ENCODE results near the gene BOK.
"Not testable (repeated sequence)": the region's sequence is repeated elsewhere in the genome, so short reads cannot be mapped to it uniquely, and the experiment has no call there.

The BOK gene

DNA sequence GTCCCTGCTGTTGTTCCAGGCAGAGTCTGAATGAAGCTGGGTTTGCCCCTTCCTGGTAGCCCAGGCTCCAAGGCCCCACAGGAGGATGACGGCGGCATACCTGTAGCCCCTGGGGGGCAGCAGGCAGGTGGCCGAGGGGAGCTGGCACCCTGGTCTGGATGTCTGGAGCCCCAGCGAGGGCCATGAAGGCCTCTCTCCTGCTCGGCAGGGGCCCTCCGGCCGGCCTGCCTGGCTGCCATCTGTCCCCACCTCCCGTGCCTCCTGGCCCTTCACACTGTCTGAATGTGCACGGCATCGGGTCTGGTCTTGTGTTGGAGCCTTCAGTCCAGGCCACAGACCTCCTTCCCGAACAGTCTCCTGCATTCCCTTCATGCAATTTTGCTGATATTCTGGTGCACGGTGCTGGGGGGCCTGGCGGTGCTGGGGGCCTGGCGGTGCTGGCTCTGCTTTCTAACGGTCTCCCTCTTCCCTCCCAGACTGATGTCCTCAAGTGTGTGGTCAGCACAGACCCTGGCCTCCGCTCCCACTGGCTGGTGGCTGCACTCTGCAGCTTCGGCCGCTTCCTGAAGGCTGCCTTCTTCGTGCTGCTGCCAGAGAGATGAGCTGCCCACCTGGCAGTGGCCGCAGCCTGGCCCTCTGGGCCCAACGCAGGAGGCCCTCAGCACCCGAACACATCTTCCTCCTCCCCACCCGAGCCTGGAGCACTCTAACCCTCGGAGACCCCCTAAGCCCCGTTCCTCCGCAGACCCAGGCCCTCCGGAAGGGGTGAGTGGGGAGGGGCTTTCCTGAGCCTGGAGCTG, 13.5 kb downstream of the BOK start:
- Mint-ChIP-seq H3K27me3 (no peaks in the 10 kb centered on the region), H3K27ac (no peak overlapping the region), H3K4me3 (no peak overlapping the region), H3K36me3 (peaks cover 26% of the 10 kb centered on the region), H3K4me1 (peaks cover 5% of the 10 kb centered on the region), H3K9me3 (no peaks in the 10 kb centered on the region)
- no peak for ATAC-seq

DNA sequence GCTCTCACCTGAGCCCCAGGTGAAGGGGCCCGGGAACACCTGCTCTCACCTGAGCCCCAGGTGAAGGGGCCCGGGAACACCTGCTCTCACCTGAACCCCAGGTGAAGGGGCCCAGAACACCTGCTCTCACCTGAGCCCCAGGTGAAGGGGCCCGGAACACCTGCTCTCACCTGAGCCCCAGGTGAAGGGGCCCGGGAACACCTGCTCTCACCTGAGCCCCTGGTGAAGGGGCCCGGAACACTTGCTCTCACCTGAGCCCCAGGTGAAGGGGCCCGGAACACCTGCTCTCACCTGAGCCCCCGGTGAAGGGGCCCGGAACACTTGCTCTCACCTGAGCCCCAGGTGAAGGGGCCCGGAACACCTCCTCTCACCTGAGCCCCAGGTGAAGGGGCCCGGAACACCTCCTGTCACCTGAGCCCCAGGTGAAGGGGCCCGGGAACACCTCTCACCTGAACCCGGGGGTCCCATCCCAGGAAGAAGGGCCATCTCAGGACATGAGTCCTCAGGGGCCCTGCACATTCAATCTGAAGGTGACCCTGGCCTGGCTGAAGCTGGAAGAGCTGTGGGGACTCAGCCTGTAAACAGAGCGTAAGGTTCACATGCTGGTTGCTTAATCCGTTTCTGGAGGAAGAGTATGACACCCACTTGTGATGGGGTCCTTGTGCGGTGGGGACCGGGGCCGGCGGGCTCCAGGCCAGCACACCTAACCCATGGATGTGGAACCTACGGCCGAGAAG, 14.5 kb downstream of the BOK start:
- not testable (repeated sequence) for H3K9me3 Mint-ChIP-seq, H3K27me3 Mint-ChIP-seq, H3K4me3 Mint-ChIP-seq, H3K4me1 Mint-ChIP-seq, H3K27ac Mint-ChIP-seq, ATAC-seq
- H3K36me3 Mint-ChIP-seq: peaks cover 27% of the 10 kb centered on the region

- Mint-ChIP-seq H3K36me3 (peaks cover 27% of the 10 kb centered on the region), H3K27me3 (no peaks in the 10 kb centered on the region), H3K9me3 (no peaks in the 10 kb centered on the region), H3K4me1 (peaks cover 6% of the 10 kb centered on the region), H3K27ac (no peak overlapping the region), H3K4me3 (no peak overlapping the region)
- no peak for ATAC-seq
Observed at GRCh38 chr2:241573741-241574140, 15.2 kb downstream of the BOK start.

- Mint-ChIP-seq H3K27ac (no peak overlapping the region), H3K4me3 (no peak overlapping the region), H3K36me3 (peaks cover 18% of the 10 kb centered on the region)
Observed at GRCh38 chr2:241574911-241575623, 16.5 kb downstream of the BOK start.

DNA sequence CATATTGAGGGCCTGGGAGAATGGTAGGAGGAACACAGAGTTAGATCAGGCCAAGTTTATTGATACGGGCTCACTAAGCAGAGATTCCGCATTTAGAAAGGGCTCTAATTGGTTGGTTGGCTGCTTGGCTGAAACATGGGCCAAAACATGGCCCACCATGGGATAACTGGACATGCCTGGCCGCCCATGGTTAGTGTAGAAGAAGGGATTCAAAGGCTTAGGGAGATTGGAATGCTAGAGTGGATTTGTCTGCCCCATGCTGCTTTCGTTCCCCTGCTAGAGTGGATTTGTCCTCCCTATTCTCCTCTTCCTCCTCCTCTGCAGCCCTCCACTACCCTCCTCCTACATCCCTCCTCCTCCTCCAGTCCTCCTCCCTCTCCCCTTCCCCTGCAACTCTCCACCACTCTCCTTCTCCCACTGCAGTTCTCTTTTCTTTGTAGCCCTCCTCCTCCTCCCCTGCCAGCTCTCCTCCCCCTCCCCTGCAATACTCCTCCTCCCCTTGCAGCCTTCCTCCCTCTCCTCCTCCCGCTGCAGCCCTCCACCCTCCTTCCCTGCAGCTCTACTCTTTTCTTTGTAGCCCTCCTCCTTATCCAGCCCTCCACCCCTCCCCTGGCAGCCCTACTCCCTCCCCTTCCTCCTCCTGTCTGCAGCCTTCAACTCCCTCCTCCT, 17.2 kb downstream of the BOK start:
- H3K27ac Mint-ChIP-seq: no peak overlapping the region
- H3K27me3 Mint-ChIP-seq: no peaks in the 10 kb centered on the region
- peaks cover 16% of the 10 kb centered on the region for H3K36me3 Mint-ChIP-seq
- H3K4me3 Mint-ChIP-seq: no peak overlapping the region
- no peak for ATAC-seq
- no peaks in the 10 kb centered on the region for H3K9me3 Mint-ChIP-seq
- H3K4me1 Mint-ChIP-seq: peaks cover 6% of the 10 kb centered on the region

More at GRCh38 chr2:241574911-241575623, 16.5 kb downstream of the BOK start:
- H3K4me1 Mint-ChIP-seq: peaks cover 6% of the 10 kb centered on the region
- H3K9me3 Mint-ChIP-seq: no peaks in the 10 kb centered on the region
- no peak for ATAC-seq
- no peaks in the 10 kb centered on the region for H3K27me3 Mint-ChIP-seq

DNA sequence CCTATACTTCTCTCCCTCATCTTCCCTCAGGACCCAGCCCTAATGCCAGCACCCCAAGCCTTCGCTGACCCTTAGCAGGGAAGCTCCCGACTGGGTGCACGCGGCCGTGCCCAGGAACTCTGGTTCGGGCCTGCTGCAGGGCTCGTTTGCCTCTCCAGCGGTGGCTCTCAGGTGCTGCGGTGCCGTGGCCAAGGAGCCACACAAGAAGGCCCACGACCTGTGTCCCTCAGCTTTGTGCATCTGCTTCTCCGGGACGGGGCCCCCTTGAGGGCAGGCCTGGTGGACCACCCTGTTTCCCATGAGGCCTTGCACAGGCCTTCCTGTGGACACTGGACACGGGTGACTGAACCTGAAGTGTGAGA, 17.7 kb downstream of the BOK start:
- Mint-ChIP-seq H3K4me1 (peaks cover 6% of the 10 kb centered on the region), H3K27me3 (no peaks in the 10 kb centered on the region), H3K9me3 (no peaks in the 10 kb centered on the region), H3K4me3 (no peak overlapping the region), H3K27ac (no peak overlapping the region), H3K36me3 (peaks cover 16% of the 10 kb centered on the region)
- ATAC-seq: no peak

DNA sequence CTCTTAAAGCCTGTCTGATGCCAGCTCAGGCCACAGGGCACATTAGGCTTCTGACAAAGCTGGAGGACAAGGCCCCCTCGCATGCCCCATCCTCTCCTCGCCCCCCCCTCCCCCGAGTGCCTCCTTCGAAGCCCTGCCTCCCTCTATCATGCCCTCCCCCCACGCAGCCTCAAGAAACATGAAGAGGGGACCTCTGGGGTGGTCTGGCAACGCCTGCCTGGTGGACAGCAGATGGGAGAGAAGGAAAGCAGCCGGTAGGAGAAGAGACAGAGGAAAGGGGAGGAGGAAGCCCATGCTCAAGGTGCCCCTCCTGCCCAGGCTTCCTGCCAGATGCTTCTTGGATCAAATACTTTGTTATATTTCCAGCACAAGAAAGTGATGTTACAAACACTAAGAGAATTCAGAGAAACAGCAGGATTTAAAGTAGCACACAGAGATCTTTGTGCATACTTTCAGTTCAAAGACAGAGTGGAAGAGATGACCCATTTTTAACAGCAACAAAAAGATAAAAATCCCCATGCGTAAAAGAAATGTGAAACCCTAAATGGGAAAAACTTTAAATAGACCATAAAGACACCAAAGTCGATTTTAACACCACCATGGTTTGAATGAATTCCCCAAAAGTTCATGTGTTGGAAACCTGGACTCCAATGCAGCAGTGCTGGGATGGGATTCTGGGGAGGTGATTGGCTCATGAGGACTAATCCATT, 19.0 kb downstream of the BOK start:
- Mint-ChIP-seq H3K27me3 (no peaks in the 10 kb centered on the region), H3K4me1 (peaks cover 6% of the 10 kb centered on the region), H3K9me3 (no peaks in the 10 kb centered on the region), H3K4me3 (no peak overlapping the region), H3K27ac (no peak overlapping the region), H3K36me3 (peaks cover 26% of the 10 kb centered on the region)
- ATAC-seq: no peak

GRCh38 chr2:241579281-241579680, 20.7 kb downstream of the BOK start:
- H3K36me3 Mint-ChIP-seq: peaks cover 29% of the 10 kb centered on the region
- H3K9me3 Mint-ChIP-seq: no peaks in the 10 kb centered on the region
- no peak overlapping the region for H3K27ac Mint-ChIP-seq
- H3K27me3 Mint-ChIP-seq: no peaks in the 10 kb centered on the region
- H3K4me3 Mint-ChIP-seq: no peak overlapping the region
- ATAC-seq: no peak
- H3K4me1 Mint-ChIP-seq: peaks cover 6% of the 10 kb centered on the region

DNA sequence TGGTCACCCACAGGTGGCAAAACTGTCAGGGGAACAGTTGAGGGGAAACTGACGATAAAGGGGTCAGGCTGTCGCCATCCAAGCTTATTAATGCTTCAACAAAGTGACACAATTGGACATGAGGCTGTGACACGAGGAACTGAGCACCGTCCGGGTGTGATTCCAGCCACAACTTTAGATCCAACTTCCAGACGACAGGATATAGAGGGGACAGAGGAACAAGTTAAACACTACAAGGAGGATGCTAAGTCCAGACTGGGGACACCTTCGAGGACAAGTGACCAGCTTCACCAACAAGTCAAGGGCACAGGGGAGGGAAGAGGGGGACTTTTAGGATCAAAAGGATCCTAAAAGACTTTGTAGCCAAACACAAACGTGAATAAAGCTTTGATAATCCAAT, 23.8 kb downstream of the BOK start:
- H3K4me1 Mint-ChIP-seq: no peaks in the 10 kb centered on the region
- H3K36me3 Mint-ChIP-seq: peaks cover 23% of the 10 kb centered on the region
- H3K4me3 Mint-ChIP-seq: no peak overlapping the region
- H3K9me3 Mint-ChIP-seq: peaks cover 15% of the 10 kb centered on the region
- H3K27ac Mint-ChIP-seq: no peak overlapping the region
- H3K27me3 Mint-ChIP-seq: no peaks in the 10 kb centered on the region
- no peak for ATAC-seq

GRCh38 chr2:241582806-241583205, 24.3 kb downstream of the BOK start:
- ATAC-seq: no peak
- Mint-ChIP-seq H3K4me3 (no peak overlapping the region), H3K4me1 (no peaks in the 10 kb centered on the region), H3K9me3 (peaks cover 15% of the 10 kb centered on the region), H3K36me3 (peaks cover 23% of the 10 kb centered on the region), H3K27ac (no peak overlapping the region), H3K27me3 (no peaks in the 10 kb centered on the region)

DNA sequence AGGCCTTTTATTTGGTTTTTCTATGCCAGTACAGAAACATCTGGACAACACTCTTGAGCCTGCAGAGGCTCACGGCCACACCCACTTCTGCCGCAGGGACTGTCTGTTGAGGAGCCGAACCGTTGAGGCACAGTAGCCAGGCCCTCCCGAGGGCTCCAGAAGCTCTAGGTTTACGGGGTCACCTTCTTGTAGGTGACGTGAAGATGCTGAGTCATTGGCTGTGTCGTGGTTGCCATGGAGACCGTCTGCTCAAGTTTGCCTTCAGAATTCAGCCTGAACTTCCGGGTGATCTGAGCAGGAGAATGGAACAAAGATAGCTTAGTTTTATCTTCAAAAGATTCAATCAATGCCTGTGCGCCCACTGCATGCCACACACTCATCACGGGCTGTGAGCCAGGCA, 25.9 kb downstream of the BOK start:
- ATAC-seq: no peak
- Mint-ChIP-seq H3K27ac (no peak overlapping the region), H3K9me3 (peaks cover 21% of the 10 kb centered on the region), H3K36me3 (peaks cover 23% of the 10 kb centered on the region), H3K4me3 (no peak overlapping the region), H3K27me3 (no peaks in the 10 kb centered on the region), H3K4me1 (no peaks in the 10 kb centered on the region)

- Mint-ChIP-seq H3K4me3 (no peak overlapping the region), H3K9me3 (peaks cover 21% of the 10 kb centered on the region), H3K27ac (no peak overlapping the region), H3K4me1 (no peaks in the 10 kb centered on the region), H3K27me3 (no peaks in the 10 kb centered on the region), H3K36me3 (peaks cover 21% of the 10 kb centered on the region)
- no peak for ATAC-seq
Observed at GRCh38 chr2:241586564-241587264, 28.2 kb downstream of the BOK start.

- H3K4me1 Mint-ChIP-seq, H3K4me3 Mint-ChIP-seq, H3K27me3 Mint-ChIP-seq, H3K27ac Mint-ChIP-seq, ATAC-seq: not testable (repeated sequence)
- H3K36me3 Mint-ChIP-seq: peaks cover 18% of the 10 kb centered on the region
- peaks cover 21% of the 10 kb centered on the region for H3K9me3 Mint-ChIP-seq
Observed at GRCh38 chr2:241589863-241590262, 31.3 kb downstream of the BOK start.

Measured in stimulated activated memory B cell treated with anti-CD40 and anti-IgM and Interleukin-4, amounts not matched to agents 10 μg/mL and 1 μg/mL and 100 μg/mL, for 72 hours (primary cell).